Skeletal muscle satellite cell (primary cell): ENCODE measurements around the gene NRG2.

Experiments
- H3K27me3 ChIP-seq: 2 replicates; pipeline ENCODE4 v1.7.0; 2013; ENCODE audit warnings: low read length; ENCODE audit not compliant: control insufficient read depth, insufficient read depth
- H3K36me3 ChIP-seq: 2 replicates; pipeline ENCODE4 v1.7.0; 2013; ENCODE audit warnings: mild to moderate bottlenecking, control low read depth, low read length; ENCODE audit not compliant: insufficient read depth
- H3K4me1 ChIP-seq: 2 replicates; pipeline ENCODE4 v1.7.0; 2013; ENCODE audit warnings: low read length; ENCODE audit not compliant: control insufficient read depth, insufficient read depth
- H3K4me2 ChIP-seq: 2 replicates; pipeline ENCODE4 v1.7.0; 2013; ENCODE audit warnings: mild to moderate bottlenecking, low read length
- H3K4me3 ChIP-seq: 2 replicates; pipeline ENCODE4 v1.7.0; 2013; ENCODE audit warnings: low read length
- H3K9ac ChIP-seq: 2 replicates; pipeline ENCODE4 v1.7.0; 2013; ENCODE audit warnings: mild to moderate bottlenecking, low read depth, low read length, moderate library complexity
- H3K9me3 ChIP-seq: replicated peaks from 2 replicates; pipeline ENCODE4 v1.7.0; 2013; ENCODE audit warnings: mild to moderate bottlenecking, control low read depth, low read length

NRG2 gene

DNA sequence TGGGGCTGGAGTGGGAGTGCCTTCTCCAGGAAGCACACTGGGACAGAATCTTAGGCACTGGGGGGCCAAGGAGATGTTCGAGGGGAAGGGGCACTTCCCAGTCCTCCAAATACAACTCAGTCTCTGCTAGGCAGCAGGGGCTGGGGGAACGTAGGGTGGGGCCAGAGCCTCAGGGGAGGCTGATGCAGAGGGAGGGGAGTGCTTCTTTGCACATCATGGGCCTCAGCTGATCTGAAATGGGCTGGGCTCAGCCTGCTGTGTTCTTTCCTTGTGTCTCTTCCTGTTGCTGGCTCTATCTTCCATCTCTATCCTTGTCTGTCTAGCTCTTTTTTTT is 231.9 kb downstream of the NRG2 start:
- H3K4me3 ChIP-seq = no peak overlapping the region
- no peak overlapping the region for H3K9ac ChIP-seq
- H3K4me2 ChIP-seq = no peak overlapping the region
- H3K9me3 ChIP-seq = no peaks in the 10 kb centered on the region
- no peaks in the 10 kb centered on the region for H3K36me3 ChIP-seq
- H3K27me3 ChIP-seq = peaks cover 20% of the 10 kb centered on the region
- H3K4me1 ChIP-seq = no peaks in the 10 kb centered on the region

DNA sequence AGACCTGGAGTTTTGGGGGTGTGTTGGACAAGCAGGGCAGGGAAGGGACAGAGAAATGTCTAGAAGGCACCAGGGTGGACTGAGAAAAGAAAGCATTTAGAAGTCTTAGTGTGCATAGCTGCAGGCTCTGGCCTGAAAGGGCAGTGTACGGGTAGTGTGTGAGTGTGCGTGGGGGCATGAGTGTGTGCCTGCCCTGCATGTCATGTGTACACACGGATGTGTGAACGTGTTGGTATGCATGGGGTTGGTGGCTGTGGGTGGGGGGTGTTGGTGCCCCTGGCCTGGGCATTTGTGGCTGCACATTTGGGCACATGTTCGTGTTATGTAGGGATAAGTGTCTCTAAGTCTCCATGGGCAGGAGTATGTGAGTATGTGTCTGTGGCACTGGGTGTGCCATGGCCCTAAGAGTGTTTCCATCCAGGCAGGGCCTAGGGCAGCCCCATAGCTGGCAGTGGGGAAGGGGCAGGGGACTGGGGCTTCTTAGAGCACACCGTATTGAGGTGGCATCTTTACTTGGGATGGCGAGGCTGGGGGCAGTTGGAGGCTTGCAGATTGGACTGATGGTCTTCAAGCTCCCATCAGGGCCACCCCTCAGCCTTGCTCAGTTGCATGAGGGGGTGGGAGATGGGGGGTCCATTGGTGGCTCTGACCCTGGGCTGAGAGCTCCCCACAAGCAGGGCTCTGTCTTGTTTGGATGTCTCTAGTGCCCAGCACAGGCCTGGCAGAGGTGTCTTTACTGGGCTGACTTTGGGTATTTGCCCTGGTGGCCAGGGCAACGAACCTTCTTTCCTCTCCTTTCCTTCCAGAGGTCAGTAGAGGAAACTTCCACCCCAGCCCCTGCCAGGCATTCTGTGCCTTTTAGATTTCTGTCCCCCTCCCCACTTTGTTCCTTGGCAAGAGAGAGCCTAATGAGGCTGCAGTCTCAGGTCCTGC is 232.5 kb downstream of the NRG2 start:
- peaks cover 23% of the 10 kb centered on the region for H3K27me3 ChIP-seq
- H3K4me2 ChIP-seq = no peak overlapping the region
- H3K9me3 ChIP-seq = no peaks in the 10 kb centered on the region
- H3K4me1 ChIP-seq = no peaks in the 10 kb centered on the region
- H3K4me3 ChIP-seq = no peak overlapping the region
- H3K9ac ChIP-seq = no peak overlapping the region
- no peaks in the 10 kb centered on the region for H3K36me3 ChIP-seq

DNA sequence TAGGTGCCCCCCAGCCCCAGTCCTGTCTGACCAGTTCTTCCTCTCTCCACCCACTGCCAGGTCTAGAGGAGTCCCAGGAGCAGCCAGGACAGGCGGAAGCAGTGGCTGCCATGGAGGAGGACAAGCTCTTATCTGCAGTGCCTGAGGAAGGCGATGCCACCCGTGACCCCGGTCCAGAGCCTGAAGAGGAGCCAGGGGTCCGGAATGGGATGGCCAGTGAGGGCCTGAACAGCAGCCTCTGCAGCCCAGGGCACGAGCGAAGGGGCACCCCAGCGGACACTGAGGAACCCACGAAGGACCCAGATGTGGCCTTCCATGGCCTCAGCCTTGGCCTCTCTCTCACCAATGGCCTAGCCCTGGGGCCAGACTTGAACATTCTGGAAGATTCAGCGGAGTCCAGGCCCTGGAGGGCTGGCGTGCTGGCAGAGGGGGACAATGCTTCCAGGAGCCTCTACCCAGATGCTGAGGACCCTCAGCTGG is 233.7 kb downstream of the NRG2 start:
- Histone ChIP-seq H3K9ac (no peak overlapping the region), H3K4me2 (no peak overlapping the region), H3K27me3 (peaks cover 24% of the 10 kb centered on the region), H3K9me3 (no peaks in the 10 kb centered on the region), H3K4me1 (no peaks in the 10 kb centered on the region), H3K4me3 (no peak overlapping the region), H3K36me3 (no peaks in the 10 kb centered on the region)

DNA sequence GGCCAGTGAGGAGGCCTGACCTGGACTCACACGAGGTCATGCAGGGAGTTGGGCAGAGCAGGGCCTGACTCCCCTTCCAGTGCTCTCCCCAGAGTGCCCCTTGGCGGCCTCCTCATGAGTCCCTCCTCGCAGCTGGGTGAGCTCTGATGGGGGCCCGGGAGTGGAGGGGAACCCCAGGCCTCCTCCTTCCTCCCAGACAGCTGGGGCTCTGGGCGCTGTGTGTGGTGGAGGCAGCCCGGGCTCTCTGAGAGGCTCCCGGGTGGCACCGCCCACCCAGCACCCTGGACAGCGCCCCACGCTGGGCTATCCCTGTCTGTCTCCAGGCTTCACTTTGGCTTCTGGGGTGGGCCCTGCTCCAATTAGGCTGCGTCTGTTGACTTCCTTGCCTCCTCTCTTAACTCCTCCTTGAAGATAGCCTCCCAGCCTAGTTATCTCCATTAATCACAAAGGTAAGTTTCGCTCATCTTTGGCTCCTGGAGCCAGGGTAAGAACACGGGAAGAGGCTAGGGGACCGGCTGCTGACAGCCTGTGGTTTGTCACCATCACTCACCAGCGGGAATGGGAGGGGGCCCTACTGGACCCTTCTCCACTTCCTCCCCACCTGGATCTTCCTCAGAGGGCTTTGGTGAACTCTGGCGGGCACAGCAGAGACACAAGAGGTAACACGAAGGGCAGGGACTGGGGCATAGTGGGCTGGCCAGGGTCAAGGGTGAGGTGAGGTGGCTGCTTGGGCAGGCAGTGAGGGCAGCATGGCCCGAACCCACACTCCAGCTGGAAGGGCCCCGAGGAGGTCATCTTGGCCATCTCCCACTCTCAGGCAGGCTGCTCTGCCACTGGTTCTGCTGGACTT is 234.4 kb downstream of the NRG2 start:
- Histone ChIP-seq H3K27me3 (peaks cover 27% of the 10 kb centered on the region), H3K9ac (no peak overlapping the region), H3K9me3 (no peaks in the 10 kb centered on the region), H3K4me3 (no peak overlapping the region), H3K36me3 (no peaks in the 10 kb centered on the region), H3K4me2 (no peak overlapping the region), H3K4me1 (no peaks in the 10 kb centered on the region)

DNA sequence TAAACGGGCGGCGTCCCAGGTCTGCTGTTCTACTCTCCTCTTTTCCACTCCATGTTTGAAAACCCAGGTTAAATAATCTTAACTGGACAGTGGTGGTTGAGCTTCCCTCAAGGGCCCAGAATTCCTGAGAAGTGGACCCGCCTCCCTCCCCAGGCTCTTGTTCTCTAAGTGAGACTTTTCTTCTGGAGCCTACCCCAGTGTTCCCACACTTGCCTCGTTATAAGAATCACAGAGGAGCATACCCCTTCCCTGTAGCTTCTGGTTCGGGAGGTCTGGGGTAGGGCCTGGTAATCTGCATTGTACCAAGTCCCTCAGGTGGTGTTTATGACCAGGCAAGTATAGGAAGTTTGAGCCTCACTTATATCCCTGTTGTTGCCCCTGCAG is 235.5 kb downstream of the NRG2 start:
- H3K9me3 ChIP-seq = no peaks in the 10 kb centered on the region
- no peaks in the 10 kb centered on the region for H3K36me3 ChIP-seq
- H3K4me3 ChIP-seq = no peak overlapping the region
- H3K4me2 ChIP-seq = no peak overlapping the region
- H3K27me3 ChIP-seq = peaks cover 38% of the 10 kb centered on the region
- H3K4me1 ChIP-seq = no peaks in the 10 kb centered on the region
- H3K9ac ChIP-seq = no peak overlapping the region

DNA sequence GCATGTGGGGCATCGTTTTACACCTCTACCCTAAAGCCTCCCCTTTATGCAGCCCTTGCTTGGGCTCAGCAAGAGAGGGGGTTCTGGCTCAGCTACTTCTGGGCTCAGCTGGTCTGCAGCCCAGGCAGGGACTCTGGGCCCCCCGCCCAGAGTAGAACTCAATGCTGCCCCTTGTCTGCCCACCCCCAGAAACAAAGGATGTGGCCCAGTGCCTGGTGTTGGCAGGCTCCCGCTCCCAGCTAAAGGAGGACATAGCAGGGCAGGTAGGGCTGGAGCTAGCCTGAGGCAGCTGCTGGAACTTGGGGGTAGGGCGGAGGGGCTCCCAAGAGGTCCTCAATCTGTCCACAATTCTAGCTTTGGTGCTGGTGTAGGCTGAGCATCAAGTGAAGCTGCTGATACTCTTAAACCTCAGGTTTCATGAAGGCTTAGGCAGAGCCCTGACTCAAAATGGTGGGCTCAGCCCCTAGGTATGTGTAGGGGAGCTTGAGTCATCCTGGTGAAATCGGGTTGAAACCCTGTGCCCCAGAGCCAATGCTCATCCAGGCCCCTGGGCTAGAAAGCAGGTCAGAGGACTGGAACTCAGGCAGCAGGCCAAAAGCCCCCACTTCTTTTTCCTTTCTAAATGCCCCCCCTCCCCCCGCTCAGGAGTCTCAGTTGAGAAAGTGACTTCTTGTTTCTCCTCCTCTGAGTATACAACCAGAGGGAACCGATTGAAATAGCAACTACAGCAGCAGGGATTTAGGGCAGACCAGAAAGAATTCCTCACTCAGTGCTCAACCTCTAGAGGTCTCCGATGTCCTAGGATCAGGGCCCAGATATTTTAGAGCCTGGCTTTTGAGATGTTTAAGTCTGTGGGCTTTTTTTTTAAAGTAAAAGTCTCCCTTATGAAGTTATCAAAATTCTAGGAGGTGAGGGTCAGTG is 236.1 kb downstream of the NRG2 start:
- Histone ChIP-seq H3K4me1 (no peaks in the 10 kb centered on the region), H3K9ac (no peak overlapping the region), H3K9me3 (no peaks in the 10 kb centered on the region), H3K4me3 (no peak overlapping the region), H3K36me3 (no peaks in the 10 kb centered on the region), H3K4me2 (no peak overlapping the region), H3K27me3 (peaks cover 39% of the 10 kb centered on the region)

DNA sequence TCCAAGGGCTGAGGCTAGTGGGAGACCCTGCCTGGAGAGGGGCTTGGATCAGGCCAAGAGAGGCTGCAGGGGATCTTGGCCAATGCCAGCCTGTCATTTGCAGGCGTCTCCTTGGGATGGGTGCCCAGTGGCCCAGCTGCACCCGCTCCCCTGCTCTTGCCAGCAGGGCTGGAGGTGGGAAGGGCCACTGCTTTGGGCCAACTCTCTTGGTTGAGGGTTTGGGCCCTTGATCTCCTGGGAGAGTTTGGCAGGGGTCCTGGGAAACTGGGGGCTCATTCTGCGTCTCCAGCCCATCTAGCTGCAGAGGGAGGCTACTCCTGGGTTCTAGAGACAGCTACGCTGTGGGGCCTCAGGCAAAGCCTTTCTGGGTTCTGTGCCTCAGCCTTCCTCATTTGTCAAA is 237.0 kb downstream of the NRG2 start:
- no peaks in the 10 kb centered on the region for H3K36me3 ChIP-seq
- H3K27me3 ChIP-seq = peaks cover 44% of the 10 kb centered on the region
- no peak overlapping the region for H3K4me2 ChIP-seq
- no peaks in the 10 kb centered on the region for H3K9me3 ChIP-seq
- H3K9ac ChIP-seq = no peak overlapping the region
- H3K4me1 ChIP-seq = no peaks in the 10 kb centered on the region
- H3K4me3 ChIP-seq = no peak overlapping the region

DNA sequence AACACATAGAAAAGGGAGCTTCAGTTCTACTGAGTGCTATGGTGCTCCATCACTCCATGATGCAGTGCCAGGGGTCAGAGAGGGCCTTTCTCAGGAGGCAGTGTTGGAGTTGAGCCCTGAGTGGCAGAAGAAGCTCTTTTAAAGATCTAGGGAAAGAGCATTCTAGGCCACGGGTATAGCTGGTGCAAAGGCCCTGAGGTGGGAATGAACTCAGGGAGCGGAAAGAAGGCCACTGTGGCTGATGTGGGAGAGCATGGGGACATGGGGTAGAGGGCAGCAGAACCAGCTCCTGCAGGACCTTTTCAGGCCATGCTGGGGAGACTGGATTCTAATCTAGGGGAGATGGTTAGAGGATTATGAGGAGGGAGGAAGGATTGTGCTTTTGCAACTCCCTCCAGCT is 237.6 kb downstream of the NRG2 start:
- Histone ChIP-seq H3K4me1 (no peaks in the 10 kb centered on the region), H3K36me3 (no peaks in the 10 kb centered on the region), H3K9me3 (no peaks in the 10 kb centered on the region), H3K4me2 (no peak overlapping the region), H3K4me3 (no peak overlapping the region), H3K27me3 (peaks cover 45% of the 10 kb centered on the region), H3K9ac (no peak overlapping the region)

DNA sequence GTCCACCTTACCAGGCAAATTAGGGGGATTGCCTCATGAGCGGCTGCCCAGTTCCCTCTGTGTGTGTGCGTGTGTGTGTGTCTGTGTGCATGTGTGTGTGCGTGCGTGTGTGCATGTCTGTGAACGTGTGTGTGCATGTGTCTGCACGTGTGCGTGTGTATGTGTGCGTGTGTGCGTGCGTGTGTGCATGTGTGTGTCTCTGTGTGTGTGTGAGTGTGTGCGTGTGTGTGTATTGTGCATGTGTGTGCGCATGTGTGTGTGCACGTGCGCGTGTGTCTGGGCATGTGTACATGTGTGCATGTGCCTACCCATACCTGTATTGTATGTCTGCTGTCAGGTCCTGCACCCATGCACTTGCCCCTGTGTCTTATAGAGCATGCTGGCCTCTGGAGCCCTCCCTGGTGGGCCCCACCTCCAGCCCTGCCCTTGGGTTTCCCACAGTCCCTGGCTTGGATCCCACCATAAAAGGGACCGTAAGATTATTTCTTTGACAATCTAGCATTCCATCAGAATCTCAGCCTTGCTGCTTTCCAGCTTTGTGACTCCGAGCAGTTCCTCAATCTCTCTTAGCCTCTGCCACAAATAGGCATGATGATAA is 238.2 kb downstream of the NRG2 start:
- H3K9ac ChIP-seq = no peak overlapping the region
- H3K4me1 ChIP-seq = no peaks in the 10 kb centered on the region
- peaks cover 52% of the 10 kb centered on the region for H3K27me3 ChIP-seq
- H3K9me3 ChIP-seq = no peaks in the 10 kb centered on the region
- H3K4me3 ChIP-seq = no peak overlapping the region
- no peak overlapping the region for H3K4me2 ChIP-seq
- no peaks in the 10 kb centered on the region for H3K36me3 ChIP-seq

DNA sequence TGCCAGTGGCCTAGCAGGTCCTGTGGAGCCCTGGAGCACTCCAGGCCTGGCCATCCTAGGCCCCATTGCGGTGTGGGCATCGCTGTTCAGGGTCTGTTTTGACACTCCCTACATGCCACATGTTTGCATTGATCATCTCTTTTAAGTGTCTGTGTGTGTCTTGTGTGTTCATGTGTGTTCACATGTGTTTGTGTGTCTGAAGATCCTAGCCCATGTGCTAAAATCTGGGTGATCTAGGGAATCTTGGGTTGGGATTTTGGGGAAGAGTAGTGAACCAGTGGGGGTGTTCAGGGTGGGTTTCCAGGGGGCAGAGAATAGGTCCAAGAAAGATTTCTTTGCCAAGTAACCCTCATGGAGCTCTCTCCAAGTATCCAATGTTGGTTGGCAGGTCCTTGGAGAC is 239.1 kb downstream of the NRG2 start:
- Histone ChIP-seq H3K4me2 (no peak overlapping the region), H3K36me3 (no peaks in the 10 kb centered on the region), H3K4me1 (no peaks in the 10 kb centered on the region), H3K4me3 (no peak overlapping the region), H3K9me3 (no peaks in the 10 kb centered on the region), H3K27me3 (peaks cover 61% of the 10 kb centered on the region), H3K9ac (no peak overlapping the region)

DNA sequence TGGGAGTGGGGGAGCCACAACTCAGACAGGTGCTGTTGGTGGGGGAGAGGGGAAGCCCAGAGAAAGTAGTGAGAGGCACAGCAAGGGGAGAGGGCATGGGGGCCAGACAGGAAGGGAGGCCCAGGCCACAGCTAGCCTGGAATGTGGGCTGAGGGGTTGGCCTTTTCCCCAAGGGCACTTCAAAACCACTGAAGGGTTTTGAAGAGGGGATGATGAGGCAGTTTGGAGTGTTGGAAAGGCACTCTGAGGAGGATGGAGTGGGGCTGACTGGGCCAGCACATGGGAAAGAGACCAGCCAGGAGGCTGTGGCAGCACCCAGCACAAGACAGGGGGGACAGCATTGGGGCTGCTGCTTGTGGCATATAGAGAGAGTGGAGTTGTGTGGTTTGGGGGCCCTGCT is 243.7 kb downstream of the NRG2 start:
- H3K9me3 ChIP-seq = no peaks in the 10 kb centered on the region
- no peak overlapping the region for H3K9ac ChIP-seq
- H3K4me1 ChIP-seq = no peaks in the 10 kb centered on the region
- H3K36me3 ChIP-seq = no peaks in the 10 kb centered on the region
- peaks cover 89% of the 10 kb centered on the region for H3K27me3 ChIP-seq
- H3K4me3 ChIP-seq = no peak overlapping the region
- H3K4me2 ChIP-seq = no peak overlapping the region
